Brain microvascular endothelial cell (primary cell): Measurements from ENCODE around the gene SSNA1.

ENCODE experiments used
- DNase-seq: peaks from one replicate; pipeline ENCODE4 v3.0.0-alpha.2; 2020
- H3K27ac ChIP-seq: fragments of 250-450 bp; sonication (Bioruptor Pico); 2 replicates; pipeline ENCODE4 v1.5.1; 2020; ENCODE audit warnings: mild to moderate bottlenecking, moderate library complexity
- H3K27me3 ChIP-seq: fragments of 250-450 bp; sonication (Bioruptor Pico); replicated peaks from 2 replicates; pipeline ENCODE4 v1.5.1; 2020; ENCODE audit warnings: mild to moderate bottlenecking
- H3K36me3 ChIP-seq: fragments of 250-450 bp; sonication (Bioruptor Pico); replicated peaks from 2 replicates; pipeline ENCODE4 v1.5.1; 2020; ENCODE audit warnings: mild to moderate bottlenecking
- H3K4me3 ChIP-seq: 2 replicates; pipeline ENCODE4 v1.5.1; 2011; ENCODE audit warnings: low read depth, mild to moderate bottlenecking, control low read depth, low read length, moderate library complexity
- CTCF ChIP-seq: IDR thresholded peaks from 2 replicates; pipeline ENCODE4 v1.5.1; 2011; ENCODE audit warnings: low read depth, mild to moderate bottlenecking, moderate library complexity, low read length, control low read depth, inconsistent platforms; ENCODE audit errors: missing control alignments
- in situ Hi-C: cut with HindIII; loops from 2 replicates; pipeline ENCODE4 v1.10.0; 2017; ENCODE audit warnings: low sequenced_read_pairs, low pct_ligation_motif_present

Gene SSNA1

GRCh38 chr9:137162505-137163364 is 25.7 kb upstream of the SSNA1 start:
- peaks cover 73% of the 10 kb centered on the region for H3K27me3 ChIP-seq
- H3K4me3 ChIP-seq, result peak overlapping the region; percentile 12
- TF ChIP-seq CTCF, result no peak
- in situ Hi-C loops, result no loop called here
- DNase-seq, result peak; percentile 13
- H3K36me3 ChIP-seq, result no peaks in the 10 kb centered on the region
- no peak overlapping the region for H3K27ac ChIP-seq

DNA sequence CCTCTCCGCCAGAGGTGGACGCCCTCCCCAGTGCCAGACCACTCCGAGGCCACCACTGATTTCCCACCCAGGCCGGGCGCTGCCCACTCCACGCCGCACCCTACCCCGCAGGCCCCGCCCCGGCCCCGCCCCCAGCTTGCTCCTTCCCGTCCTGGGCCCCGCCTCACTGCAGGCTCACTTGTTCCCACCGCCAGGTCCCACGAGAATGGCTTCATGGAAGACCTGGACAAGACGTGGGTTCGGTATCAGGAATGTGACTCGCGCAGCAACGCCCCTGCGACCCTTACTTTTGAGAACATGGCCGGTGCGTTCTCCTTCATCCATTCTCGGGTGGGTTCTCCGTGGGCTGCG is 25.1 kb upstream of the SSNA1 start:
- H3K27me3 ChIP-seq, result peaks cover 79% of the 10 kb centered on the region
- peak overlapping the region; percentile 12 for H3K4me3 ChIP-seq

DNA sequence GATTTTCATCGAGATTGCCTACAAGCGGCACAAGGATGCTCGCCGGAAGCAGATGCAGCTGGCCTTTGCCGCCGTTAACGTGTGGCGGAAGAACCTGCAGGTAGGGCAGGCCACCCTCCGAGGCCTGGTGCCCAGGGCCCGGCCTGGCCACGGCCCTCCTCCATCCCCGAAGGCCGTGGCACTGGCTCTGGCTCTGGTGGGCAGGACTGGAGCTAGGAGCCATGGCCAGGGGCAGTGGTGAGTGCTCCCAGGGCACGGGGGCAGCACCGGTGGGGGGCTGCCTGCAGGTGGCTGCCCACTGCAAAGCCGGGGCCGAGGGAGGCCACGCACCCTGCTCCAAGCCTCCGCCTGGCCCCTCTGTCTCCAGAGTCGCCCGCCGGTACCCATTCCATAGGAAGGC is 24.7 kb upstream of the SSNA1 start:
- no peak for DNase-seq
- Histone ChIP-seq H3K36me3 (no peaks in the 10 kb centered on the region), H3K27me3 (peaks cover 79% of the 10 kb centered on the region), H3K4me3 (no peak overlapping the region), H3K27ac (no peak overlapping the region)
- in situ Hi-C loops, result no loop called here
- no peak for TF ChIP-seq CTCF

More for the DNA sequence above, 25.1 kb upstream of the SSNA1 start:
- Histone ChIP-seq H3K27ac (no peak overlapping the region), H3K36me3 (no peaks in the 10 kb centered on the region)
- DNase-seq, result no peak
- in situ Hi-C loops, result no loop called here
- TF ChIP-seq CTCF, result no peak

GRCh38 chr9:137164370-137165249 is 23.9 kb upstream of the SSNA1 start:
- Histone ChIP-seq H3K27ac (no peak overlapping the region), H3K27me3 (peaks cover 84% of the 10 kb centered on the region), H3K36me3 (no peaks in the 10 kb centered on the region), H3K4me3 (no peak overlapping the region)
- DNase-seq, result no peak
- TF ChIP-seq CTCF, result no peak
- in situ Hi-C loops, result no loop called here

- in situ Hi-C loops, result no loop called here
- peaks cover 87% of the 10 kb centered on the region for H3K27me3 ChIP-seq
- DNase-seq, result no peak
- no peak overlapping the region for H3K27ac ChIP-seq
- no peak for TF ChIP-seq CTCF
- H3K4me3 ChIP-seq, result no peak overlapping the region
- H3K36me3 ChIP-seq, result no peaks in the 10 kb centered on the region
These were observed 23.1 kb upstream of the SSNA1 start for GRCh38 chr9:137165250-137165836.
